Cardiac fibroblast (primary cell): Measurements from ENCODE around the gene SLMAP.
A peak's percentile ranks its signal among the peaks of the same experiment; 100 is the strongest.

Source experiments
- DNase-seq, 2 donors: peaks; one replicate each; pipeline versions ENCODE4 v3.0.0 to v3.0.0-alpha.2; 2010; ENCODE audit warnings: low read depth in 2 of 2
- H3K4me3 ChIP-seq, 2 donors: replicated peaks in 1 of 2; 1 replicate in 1 of 2; 2 replicates in 1 of 2; pipeline ENCODE4 v1.5.1; 2011; ENCODE audit warnings: low read depth in 2 of 2, low read length in 2 of 2, mild to moderate bottlenecking in 2 of 2, moderate library complexity in 1 of 2
- CTCF ChIP-seq: IDR thresholded peaks from one replicate; pipeline ENCODE4 v1.5.1; 2011; ENCODE audit warnings: low read depth, mild to moderate bottlenecking, low read length, inconsistent platforms

SLMAP gene

GRCh38 chr3:57735405-57735804 lies 20.7 kb upstream of the SLMAP start:
- no peak for DNase-seq
- H3K4me3 ChIP-seq = no peak overlapping the region
- no peak for TF ChIP-seq CTCF

- no peak overlapping the region for H3K4me3 ChIP-seq
- TF ChIP-seq CTCF = no peak
- DNase-seq = no peak
Measured at GRCh38 chr3:57737840-57738239, 18.3 kb upstream of the SLMAP start.

- DNase-seq = no peak
- no peak overlapping the region for H3K4me3 ChIP-seq
- TF ChIP-seq CTCF = no peak
Measured at GRCh38 chr3:57738391-57738790, 17.7 kb upstream of the SLMAP start.

- H3K4me3 ChIP-seq = no peak overlapping the region
- DNase-seq = no peak
- no peak for TF ChIP-seq CTCF
Measured at GRCh38 chr3:57740027-57740426, 16.1 kb upstream of the SLMAP start.

GRCh38 chr3:57743496-57743895 lies 12.6 kb upstream of the SLMAP start:
- peak in 1 of 2 donors; percentile 24 for DNase-seq

GRCh38 chr3:57745101-57745500 lies 11.0 kb upstream of the SLMAP start:
- no peak for DNase-seq
- TF ChIP-seq CTCF = no peak
- no peak overlapping the region for H3K4me3 ChIP-seq

More at GRCh38 chr3:57743496-57743895, 12.6 kb upstream of the SLMAP start:
- no peak for TF ChIP-seq CTCF
- H3K4me3 ChIP-seq = no peak overlapping the region
